OCI-LY7 (cell line): ENCODE data around the gene CHL1.

Experiments used
- CTCF ChIP-seq: fragments of 200-600 bp; sonication (generic); conservative IDR thresholded peaks from 2 replicates; pipeline ENCODE4 v1.5.1; 2014; ENCODE audit warnings: mild to moderate bottlenecking, antibody characterized with exemption, low read length, moderate library complexity, mixed read lengths
- EZH2phosphoT487 ChIP-seq: fragments of 200-600 bp; sonication (generic); IDR thresholded peaks from 2 replicates; pipeline ENCODE4 v1.6.1; 2018; ENCODE audit warnings: low read depth, borderline replicate concordance, mild to moderate bottlenecking, mixed run types, antibody characterized with exemption, low read length, moderate library complexity, mixed read lengths

- TF ChIP-seq CTCF (no peak), EZH2phosphoT487 (no peak)
Observed at GRCh38 chr3:212432-212831, 15.9 kb downstream of the CHL1 start.
